Peyer's patch (tissue), 4 donors: ENCODE results near the gene UBE2D3.
"Not testable (repeated sequence)": the region's sequence is repeated elsewhere in the genome, so short reads cannot be mapped to it uniquely, and the experiment has no call there.

Experiments
- CTCF ChIP-seq, 6 experiments: fragments of 450-650 bp in 4 of 6; fragments of 200-600 bp in 2 of 6; sonication (generic) in 1 of 6; IDR thresholded peaks; one replicate each; pipeline ENCODE4 v1.5.1; 2017 to 2019; ENCODE audit warnings: antibody characterized with exemption in 6 of 6, mild to moderate bottlenecking in 3 of 6, moderate library complexity in 1 of 6
- POLR2A ChIP-seq, 2 donors: fragments of 450-650 bp; IDR thresholded peaks; one replicate each; pipeline ENCODE4 v1.5.1; 2017; ENCODE audit warnings: antibody characterized with exemption in 2 of 2, mild to moderate bottlenecking in 2 of 2, moderate library complexity in 2 of 2

GRCh38 chr4:102865327-102865726, 38.0 kb upstream of the UBE2D3 start:
- not testable (repeated sequence) for TF ChIP-seq CTCF, POLR2A (IDR thresholded peaks at IDR 0.05)
